GM21515 (cell line): Measurements from ENCODE around the gene SLC24A5.

Source experiments
- ATAC-seq: cut with Tn5 transposase; IDR thresholded peaks from one replicate; pipeline ENCODE4 v1.9.1; 2021; ENCODE audit not compliant: unreplicated experiment

SLC24A5 gene

DNA sequence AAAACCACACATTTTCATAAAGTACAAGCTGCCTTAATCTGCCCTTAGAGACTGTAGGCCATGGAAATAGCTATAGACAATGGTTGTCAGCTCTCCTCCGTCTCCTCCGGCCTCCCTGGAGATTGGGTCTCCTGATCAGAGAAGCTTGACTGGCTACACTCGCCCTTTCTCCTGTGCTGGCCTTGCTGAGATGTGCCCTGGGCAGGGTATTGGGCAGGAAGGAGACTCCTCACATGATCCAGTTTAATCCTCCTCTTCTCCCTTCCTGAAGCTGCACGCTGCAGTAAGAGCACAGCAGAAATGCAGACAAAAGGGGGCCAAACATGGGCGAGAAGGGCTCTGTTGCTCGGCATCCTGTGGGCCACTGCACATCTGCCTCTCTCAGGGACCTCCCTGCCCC lies at the start of gene SLC24A5:
SLC24A5 (plus strand) TSS at position 246 of the 400 bp plus-strand sequence; CDS start at position 301, 55 bp downstream.
- no peak for ATAC-seq

DNA sequence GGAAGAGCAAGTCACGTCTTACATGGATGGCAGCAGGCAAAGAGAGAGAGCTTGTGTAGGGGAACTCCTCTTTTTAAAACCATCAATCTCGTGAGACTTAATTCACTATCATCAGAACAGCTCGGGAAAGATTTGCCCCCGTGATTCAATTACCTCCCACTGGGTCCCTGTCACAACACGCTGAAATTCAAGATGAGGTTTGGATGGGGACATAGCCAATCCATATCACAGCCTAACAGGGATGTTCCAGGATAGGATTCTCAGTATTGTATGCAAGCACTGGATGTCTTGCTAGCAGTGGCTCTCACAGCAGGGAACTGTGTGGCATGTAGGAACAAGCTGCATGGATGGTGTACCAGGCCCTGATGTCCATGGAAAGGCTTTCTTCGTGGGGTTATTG lies 47.8 kb upstream of the SLC24A5 start:
- ATAC-seq, result no peak

DNA sequence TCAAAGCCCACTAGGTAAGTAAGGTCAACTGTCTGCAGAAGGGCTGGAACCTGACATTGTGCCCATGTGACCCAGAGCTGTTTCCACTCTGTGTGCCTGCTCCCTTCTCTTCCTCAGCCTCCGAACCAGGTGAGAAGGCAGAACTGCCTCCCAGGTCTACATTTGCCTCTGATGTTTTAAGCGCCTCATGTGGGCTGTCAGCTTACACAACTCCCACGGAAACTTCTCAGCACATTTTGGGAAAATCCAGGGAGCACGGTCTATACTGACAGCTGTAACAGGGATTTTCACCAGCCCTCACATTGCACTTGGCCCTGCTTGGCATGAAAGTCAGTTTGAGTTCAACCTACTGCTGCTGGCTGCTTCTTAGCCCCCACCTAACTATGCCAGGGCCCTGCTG lies 46.9 kb upstream of the SLC24A5 start:
- no peak for ATAC-seq

DNA sequence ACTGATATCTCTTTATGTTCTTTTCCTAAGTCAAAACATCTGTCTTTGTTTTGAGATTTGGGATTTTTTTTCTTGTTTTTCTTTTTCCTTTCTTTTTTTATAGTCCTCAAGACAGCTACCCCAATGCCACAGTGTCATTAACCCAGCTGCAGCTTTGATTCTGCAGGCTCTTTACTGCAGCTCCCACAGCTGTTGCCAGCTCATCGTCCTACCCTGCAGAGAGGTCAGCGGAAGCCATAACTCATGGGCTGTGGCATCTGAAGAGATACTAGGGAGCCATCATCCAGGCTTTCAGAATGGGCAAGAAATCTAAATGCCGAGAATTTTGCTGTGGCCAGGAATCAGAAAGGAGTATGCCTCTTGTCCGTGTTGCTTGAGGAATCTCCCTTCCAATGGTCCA lies 44.3 kb upstream of the SLC24A5 start:
- no peak for ATAC-seq

DNA sequence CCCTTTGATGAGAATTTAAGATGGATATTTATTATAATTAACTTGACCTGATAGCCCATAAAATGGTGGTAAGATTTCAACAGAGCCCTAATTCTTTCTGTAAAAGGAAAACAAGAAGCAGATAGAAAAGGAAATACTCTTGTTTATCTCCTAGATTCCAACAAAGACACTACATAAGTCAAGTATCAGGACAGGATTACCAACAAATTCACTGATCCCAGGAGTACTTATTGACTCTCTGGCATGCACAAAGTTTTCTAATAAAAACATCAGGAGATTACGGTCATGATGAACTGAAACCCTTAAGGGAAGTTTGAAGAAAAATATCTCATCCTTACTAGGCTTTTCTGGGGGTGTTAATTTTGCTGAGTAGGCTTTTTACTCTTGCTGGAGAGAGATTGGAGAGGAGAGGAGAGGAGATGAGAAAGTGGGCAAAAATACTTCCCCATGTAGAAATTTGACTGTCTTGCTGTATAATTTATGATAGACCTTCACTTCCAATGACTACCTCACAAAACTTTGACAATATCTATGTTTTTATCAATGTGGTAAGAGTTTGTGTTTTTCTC lies 43.1 kb upstream of the SLC24A5 start:
- no peak for ATAC-seq

DNA sequence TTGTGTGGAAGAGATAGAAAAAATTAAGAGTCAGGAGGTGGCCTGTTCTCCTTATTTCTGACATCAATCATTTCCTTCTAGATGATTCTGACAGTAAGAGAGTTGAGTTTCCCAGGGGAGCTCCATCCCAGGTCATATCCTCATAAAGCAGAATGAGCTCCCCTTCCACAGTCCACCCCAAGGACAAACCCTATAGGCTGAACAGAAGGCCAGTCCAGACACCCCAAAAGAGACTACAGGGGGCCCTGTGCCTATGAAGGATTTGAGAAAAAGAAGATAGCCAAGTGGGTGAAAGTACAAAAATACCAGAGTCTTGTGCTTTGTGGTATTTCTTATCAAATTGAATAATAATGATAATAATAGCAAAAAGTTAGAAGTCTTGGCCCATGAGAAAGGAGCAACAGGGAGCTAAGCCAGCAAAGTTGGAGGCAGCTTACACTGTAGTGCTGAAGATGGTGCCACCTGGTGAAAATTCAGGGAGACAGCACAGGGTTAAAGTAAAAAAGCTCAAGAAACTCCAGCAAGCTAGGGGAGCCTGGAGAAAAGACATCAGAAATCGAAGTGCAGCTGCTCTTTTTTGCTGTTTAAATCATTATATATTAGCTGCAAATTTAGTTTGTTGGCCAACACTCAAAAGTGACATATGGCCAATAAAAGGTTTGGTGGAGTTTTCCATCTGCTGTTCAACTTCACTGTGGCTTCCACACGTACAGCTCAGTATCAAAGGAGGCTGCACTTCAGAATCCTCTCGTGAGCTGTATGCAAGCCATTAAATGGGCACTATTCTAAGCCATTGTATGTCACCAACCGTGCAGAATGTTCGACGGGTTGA lies 35.8 kb upstream of the SLC24A5 start:
- ATAC-seq, result no peak

DNA sequence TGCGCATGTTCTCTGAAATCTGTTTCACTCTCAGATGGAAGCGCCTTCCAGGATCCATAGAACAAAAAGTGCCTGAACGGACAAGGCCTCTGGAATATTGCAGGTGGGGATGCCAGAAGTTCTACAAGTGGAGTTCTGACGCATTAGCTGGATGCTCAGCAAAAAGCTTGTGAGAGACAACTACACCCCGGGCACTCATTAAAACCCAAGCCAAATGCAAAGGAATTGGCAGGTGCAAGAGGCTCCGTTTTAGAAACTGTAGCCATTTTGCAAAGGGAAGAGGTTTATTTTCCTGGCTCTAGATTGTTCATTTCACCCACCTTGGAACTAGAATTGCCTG lies 35.2 kb upstream of the SLC24A5 start:
- no peak for ATAC-seq

DNA sequence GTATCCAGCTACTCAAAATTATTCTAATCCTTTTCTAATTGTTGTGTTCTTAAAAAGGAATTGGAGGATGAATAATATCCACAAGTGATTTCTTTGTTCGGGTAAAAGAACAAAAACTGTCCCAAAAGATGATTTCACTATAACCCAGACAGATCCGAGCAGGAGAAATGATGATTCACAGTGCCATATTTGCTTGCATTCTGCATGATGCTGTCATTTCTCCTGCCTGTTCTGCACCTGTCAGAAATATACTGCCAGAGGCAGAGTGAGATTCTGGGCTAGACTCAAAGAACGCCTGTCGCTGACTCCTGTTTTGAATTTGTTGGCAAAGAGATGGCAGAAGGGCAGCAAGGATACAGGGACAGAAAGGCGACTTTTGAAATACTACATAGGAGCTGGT lies 34.7 kb upstream of the SLC24A5 start:
- ATAC-seq, result no peak

DNA sequence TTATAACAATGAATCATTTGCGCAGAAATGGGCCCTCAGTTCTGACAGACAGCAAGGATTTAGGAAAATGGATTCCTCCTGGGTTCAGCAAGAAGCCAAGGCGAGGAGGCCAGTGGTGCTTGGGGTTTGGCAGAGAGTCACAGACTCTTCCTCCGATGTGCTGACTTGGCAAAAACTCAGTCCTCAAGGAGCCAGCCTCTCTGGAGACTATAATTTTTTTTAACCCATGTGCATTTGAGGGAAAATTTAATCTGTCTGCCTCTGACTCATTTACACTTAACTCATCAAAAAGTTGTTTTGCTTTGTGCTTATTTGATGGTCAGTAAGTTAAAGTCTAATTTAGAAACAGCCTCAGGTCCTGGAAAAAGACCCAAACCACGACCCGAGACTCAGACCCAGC lies 34.2 kb upstream of the SLC24A5 start:
- no peak for ATAC-seq

DNA sequence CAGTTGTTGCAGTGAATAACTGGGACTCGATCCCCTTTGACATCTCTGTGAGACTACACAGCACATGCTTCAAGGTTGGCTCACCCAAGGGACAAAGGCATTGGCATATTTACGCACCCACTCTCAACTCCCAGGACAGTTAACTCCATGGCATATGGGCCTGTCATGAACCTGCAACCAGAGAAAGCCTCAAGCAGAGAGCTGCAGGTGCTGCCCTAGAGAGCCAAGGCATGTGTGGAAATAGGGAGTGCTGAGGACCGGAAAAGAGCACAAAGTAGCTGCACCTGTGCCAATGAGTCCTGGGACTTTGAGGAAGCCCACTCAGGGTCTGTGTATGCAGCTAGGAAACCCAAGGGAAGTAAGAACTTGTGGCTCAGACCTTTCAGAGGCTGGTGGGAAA lies 32.9 kb upstream of the SLC24A5 start:
- ATAC-seq, result no peak

DNA sequence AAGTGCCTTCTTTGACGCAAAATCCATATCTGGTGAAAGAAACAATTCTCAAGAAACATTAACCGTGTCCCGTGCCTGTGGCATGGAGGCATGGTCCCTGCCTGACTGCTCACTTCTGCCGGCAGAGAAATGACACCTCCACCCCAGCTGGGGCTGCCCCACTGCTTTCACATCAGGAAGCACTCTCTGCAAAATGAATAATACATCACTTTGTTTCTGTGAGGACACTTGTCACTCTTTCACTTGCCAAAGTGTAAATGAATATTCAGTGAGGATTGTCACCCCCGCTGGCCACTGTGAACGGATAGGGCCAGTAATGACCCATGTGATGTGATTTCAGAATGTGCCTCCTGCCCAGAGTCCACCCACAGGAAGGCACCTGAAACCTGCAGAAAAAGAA lies 31.1 kb upstream of the SLC24A5 start:
- ATAC-seq, result no peak

DNA sequence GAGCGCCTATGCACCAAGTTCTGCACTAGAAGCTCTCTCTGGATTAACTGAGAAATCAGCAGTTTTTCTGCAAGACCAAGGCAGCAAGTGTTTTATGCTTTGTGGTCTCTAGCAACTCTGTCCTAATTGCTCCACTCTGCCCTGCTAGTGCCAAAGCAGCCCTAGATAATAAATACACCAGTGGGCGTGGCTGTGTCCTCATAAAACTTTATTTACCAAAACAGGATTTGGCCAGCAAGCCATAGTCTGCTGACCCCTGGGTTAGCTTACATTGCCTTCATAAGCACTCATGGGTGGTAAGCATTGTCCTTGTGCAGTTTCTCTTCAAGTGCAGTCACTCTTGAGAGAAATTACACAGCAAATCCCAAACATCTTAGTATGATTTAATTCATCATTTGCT lies 30.7 kb upstream of the SLC24A5 start:
- ATAC-seq, result no peak

DNA sequence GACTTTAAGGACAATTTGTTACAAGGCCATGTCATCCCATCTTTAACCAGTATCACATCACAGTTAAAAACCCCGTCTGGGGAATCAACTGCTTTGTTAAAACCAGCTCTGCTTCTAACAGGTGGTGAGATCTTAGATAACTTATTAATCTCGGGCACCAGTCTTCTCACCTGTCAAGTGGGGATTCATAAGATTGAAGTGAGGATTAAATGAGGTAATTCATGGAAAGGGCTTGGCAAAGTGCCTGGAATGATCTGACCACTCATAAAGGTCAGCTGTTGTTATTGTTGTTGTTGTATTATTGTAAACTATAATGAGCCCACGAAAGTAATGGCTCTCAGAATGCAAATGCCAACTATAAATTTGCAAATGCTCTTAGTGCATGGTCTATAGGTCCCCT lies 30.1 kb upstream of the SLC24A5 start:
- no peak for ATAC-seq

DNA sequence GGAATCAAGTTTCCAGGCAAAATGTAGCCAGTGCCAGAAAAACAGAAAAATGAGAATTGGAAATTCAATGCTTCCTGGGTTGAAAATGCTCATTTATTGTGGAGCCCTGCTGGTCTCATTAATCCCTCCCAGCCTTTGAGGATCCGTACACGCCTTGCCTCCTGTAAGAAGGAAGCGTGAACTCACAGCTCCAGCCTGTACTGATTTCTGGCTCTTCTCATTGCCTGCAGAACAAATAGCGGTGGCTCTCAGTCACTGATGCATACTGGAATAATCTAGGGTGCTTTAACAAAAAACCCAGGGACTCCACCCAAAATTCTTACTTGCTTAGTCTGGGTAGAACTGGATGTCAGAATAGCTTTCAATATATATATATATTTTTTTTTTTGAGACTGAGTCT lies 29.3 kb upstream of the SLC24A5 start:
- ATAC-seq, result no peak

DNA sequence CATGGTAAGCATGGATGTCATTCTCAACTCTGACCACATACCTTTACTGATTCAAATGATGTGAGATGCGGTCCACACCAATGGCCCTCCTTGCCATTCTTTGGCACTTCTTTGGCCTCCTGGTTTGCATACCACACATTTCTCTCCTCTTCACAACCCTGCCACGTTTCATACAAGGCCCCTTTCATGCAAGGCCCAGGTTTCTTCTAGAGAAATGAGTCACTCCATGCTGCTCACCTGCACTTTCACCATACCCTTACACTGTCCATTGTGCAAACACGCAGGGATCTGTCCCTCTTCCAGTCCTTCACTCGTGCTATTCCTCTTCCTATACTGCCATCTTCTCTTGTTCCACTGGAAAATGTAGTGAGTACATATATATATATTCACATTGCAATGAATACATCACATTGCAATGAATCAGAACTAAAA lies 24.4 kb upstream of the SLC24A5 start:
- peak; percentile 81 for ATAC-seq

DNA sequence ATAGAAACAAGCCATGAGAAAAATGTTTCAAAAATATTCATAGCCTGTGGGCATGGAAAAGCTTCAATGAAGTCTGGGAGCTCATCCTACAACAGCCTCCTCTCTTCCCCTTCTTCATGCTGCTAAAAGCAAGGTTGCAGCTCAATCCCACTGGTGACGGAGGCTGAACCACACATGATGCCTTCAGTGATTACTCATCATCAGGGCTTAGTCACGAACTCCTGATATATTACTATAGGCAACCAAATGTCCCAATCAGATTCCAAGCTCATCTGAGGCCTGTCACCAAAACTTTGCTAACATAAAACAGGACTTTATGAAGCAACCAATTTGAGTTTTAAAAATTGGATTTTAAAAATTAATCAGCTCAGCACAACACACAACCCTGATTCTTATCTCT lies 24.0 kb upstream of the SLC24A5 start:
- no peak for ATAC-seq

DNA sequence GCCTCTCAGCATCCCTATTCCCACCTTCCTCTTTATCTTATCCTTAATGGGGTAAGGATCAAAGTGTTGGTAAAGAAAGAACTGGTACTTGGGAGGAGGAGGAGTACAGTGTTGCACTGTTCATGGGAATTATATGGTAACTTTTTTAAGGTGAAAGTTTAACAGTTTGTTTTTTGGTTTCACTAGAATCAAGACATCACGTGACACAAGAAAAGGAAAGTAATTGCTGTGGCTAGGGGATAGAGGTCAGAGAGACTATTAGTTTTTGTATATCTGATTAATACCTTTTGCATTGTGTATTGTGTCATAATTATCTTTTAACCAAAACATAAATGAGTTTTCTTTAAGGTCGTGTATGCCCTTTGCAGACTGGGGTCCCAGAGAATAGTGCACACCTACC lies 23.5 kb upstream of the SLC24A5 start:
- no peak for ATAC-seq

DNA sequence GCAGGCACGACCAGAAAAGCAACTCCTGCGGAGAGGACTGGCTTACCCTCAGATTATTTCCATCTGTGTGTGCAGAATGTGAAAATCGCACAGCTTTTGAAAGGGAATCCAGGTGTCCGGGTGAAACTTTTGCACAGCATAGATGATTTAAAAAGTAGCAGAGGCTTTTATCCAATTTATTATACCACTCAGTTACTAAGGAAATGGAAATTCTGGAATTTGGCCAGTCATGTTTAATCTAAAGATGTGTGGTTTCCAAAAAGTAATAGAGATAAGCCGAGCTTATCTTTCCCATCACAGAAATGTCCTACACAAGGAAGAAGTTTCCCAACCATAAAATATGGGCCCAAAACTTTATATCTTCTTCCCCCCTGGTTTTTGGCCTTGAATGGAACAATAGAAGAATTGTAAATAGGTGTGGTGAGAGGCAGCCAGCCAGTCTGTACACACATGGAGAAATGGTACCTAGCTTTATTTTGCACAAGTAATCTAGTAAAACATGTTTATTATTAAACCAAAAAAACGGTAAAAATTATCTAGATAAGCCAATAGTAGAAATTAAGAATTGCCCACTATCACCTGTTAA lies 19.3 kb upstream of the SLC24A5 start:
- ATAC-seq, result no peak

DNA sequence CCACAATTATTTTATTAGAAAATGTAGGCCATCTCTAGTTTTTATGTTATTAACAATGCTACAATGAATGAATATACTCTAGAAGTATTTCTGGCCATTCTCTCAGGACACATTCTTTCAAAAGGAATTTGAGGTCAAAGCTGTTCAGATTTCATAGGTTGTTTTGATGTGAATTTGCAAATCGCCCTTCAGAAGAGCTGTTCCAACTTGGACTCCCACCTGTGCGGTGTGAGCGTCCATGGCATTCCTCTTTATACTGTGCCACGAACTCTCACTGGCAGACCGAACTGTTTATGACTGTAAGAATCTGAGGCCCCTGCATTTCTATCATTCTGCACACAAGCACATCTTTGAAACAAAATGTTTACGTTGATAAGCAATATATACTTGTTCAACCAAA lies 18.6 kb upstream of the SLC24A5 start:
- ATAC-seq, result no peak

DNA sequence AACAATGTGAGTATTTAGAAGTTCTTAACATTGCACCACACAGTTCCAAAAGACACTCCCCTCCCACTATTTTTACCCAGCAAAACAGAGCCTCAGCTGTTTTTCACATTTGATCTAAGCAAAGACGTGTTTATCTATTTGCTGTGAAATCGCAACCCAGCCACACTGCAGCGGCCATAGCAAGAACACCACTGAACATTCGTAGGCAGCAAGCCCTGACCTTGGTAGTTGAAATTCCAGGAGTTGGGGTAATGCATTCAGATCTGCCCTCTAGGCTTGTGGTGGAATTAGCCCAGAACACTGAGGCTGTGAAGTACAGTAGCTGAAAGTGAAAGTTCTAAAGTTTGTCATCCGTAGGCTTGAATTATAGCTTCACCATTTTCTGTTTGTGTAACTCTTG lies 17.1 kb upstream of the SLC24A5 start:
- ATAC-seq, result no peak

DNA sequence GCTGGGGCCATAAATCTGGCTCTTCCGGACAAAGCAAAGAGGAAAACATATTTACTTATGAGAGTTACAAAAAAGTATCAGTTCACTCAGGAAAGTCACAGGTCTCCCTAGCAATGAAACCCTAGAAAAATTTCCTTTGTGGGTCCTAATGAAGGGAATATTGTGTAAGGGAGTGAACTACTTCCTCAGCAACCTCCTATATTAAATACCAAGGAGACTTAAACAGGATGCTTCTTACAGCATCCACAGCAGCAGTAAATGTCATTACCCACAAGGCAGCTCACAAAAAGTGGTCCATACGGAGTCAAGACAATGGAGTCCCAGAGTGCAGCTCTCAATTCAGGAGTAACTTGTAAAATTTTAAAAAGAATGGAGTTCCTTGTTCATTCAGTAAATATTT lies 14.9 kb upstream of the SLC24A5 start:
- no peak for ATAC-seq

DNA sequence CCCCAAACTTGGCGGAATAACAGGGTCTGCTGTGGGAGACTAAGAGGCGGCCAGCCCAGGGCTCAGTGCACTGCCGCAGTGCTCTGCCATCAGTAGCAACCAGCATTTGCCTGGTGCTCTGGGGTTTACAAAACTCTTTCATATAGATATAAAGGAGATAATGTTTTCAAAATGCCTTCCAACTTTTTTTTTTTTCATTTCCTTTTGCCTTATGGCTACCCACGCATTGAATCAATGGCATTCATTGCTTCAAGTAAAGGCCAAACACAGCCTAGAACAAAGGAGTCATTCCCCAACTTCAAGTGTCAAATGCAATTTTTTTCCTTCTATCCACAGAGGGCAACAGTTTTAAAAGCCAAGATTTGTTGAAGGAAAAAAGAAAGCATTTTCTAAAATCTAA lies 11.6 kb upstream of the SLC24A5 start:
- ATAC-seq, result no peak
